GM21381 (cell line): ENCODE results near the gene GAL3ST3.

Experiments
- ATAC-seq: cut with Tn5 transposase; IDR thresholded peaks from one replicate; pipeline ENCODE4 v1.9.1; 2021; ENCODE audit warnings: mild to moderate bottlenecking, moderate library complexity; ENCODE audit not compliant: unreplicated experiment

GAL3ST3 gene

DNA sequence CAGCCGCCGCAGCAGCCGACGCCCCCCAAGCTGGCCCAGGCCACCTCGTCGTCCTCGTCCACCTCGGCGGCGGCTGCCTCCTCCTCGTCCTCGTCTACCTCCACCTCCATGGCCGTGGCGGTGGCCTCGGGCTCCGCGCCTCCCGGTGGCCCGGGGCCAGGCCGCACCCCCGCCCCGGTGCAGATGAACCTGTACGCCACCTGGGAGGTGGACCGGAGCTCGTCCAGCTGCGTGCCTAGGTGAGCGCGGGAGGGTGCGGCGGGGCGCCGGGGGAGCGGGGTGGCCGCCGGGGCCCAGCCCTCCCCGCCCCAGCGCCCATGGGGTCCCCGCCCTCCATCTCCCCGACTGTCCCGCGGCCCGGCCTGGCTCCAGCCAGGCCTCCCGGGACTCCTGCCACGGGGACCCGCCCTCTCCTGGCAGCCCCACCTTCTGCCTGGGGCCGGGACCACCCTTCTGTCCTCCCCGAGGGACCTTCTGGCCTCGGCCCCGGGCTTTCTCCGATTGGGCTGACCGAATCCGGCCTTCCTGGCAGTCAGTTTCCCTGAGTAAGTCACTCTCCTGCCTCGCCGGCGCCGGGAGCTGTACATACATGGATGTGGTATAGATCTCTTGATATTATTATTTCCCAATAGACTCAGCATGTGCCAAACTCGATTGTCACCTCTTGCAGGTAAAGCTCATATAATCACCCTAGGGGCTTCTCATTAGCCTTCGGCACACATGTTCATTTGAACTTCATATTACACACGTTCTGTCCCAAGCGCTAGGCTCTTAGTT, 21.8 kb upstream of the GAL3ST3 start:
- ATAC-seq, result peak; percentile 11

DNA sequence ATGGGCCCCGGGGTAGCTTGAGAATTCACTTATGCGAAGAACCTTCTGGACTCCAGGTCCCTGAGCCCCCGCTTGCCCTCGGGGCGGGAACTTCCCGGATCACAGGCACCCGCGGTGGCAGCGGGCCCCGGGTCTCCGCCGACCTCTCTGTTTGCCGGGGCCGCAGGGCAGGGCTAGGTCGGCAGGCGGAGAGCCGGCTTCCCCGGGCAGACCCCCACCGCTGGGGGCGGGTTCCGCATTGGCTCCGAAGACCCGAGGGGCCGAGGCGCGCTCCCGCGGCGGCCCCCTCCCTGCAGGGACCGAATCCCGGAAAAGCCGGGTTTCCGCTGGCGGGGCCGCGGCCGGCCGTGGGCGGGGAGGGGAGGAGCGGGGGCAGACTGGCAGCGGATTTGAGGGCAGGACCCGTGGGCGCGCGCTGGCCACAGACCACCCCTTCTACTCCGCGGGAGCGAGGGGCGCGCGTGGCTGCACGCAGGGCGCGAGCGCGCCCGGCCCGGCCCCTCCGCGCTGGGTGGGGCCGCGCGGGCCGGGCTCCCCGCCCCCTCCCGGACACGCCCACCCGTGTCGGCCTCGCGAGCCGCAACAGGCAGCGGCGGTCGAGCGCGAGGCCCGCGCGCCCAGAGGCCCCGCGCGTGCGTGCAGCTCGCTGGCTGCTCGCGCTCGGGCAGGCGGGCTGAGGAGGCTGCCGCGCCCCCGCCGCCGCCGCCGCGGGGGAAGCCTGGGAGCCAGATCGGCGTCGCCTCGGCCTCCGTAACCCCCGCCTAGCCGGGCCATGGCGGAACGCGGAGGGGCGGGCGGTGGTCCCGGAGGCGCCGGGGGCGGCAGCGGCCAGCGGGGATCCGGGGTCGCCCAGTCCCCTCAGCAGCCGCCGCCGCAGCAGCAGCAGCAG, 21.0 kb upstream of the GAL3ST3 start, which contains the start of gene PACS1:
Gene PACS1 (plus strand): TSS at position 558 of the 889 bp plus-strand sequence. CDS start 215 bp downstream, at position 773.
- ATAC-seq, result peak; percentile 59

DNA sequence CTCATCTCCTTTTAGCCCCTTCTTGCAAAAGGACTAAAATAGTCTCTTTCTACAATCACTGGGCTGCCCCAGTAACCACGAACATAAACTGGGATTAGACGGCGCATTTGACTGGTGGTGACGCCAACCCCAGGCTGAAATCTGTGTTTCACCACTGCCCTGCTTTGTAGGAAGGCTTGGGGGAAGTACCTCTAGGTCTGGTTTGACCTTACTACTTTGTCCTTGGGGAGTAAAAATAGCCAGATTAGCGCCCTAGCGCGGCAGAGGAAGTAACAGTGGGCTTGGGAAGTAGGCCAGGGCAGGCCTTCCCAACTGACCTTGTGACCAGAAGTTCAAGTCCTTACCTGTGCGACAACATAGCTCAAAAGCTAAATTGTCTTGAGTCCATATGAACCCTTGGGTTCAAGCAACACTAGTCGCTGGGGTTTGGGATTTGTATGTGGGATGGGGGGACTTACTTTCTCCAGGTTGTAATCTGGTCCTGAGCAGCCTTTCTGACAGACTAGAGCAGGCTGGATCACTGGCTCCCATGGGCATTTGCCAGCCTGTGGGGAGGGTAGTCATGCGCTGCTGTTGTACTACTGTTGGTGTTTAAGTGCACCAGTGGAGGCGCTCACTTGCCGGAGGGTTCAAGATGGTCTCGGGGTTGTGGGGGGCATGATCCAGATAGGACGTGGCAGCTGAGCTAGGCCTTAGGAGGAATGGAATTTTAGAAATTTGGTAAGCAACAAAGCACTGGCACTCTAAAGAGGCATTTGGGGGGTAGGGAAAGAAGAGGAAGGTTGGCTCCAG, 20.2 kb upstream of the GAL3ST3 start:
- peak; percentile 14 for ATAC-seq

DNA sequence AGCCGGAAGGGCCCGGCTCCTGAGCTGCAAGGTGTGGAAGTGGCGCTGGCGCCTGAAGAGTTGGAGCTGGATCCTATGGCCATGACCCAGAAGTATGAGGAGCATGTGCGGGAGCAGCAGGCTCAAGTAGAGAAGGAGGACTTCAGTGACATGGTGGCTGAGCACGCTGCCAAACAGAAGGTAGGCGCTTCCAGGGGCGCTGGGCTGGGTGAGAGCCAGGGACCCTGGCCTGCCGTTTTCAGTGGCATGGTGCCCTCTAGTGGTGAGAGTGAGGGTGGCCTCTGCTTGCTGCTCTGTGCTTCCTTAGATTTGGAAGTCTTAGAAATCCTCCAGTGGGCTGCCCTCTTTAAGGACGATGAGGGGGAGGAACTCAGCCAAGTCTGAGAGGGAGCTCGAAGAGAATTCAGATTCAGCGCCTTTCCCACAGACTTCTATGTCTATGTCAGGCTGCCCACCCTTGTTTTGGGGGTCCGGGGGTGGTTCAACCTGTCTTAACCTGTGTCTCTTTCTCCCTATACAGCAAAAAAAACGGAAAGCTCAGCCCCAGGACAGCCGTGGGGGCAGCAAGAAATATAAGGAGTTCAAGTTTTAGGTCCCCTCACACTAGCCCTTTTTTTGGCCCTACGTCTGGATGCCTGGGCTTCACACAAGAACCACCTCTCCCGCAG, 19.3 kb upstream of the GAL3ST3 start:
- no peak for ATAC-seq

DNA sequence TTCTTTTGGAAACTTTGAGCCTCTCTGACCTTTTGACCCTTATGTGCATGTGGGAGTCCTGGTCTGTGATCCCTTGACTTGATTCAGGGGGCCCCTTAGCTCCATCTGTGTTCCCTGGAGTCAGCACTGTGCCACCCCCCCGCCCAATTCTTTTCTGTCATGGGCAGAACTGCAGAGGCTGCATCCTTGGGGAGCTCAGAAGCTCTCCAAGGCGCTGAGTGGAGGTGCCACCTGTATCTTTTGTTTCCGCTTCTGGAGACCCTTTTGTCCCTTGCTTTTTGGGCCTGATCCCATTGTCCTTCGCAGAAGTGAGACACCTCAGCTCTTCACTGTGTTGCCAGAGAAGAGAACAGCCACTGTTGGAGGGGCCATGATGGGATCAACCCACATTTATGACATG, 18.7 kb upstream of the GAL3ST3 start:
- no peak for ATAC-seq

DNA sequence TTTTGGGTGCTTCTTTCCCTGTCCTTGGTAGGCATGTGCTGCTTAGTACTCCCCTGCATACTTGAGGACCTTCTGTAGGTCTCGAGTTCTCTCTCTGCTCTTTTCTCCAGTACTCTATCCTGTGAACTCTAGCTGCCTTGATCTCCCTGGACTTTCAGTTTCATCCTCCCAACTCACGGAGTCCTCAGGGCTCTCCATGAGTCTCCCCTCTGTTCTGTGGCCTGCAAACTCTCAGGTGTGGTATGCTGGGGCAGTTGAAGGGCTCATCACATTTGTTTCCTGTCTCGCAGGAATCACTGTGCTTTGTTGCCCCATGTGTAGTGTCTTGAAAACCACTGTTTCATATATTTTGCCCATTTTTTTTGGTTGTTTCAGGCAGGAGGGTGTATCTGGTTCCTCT, 17.8 kb upstream of the GAL3ST3 start:
- ATAC-seq, result no peak

DNA sequence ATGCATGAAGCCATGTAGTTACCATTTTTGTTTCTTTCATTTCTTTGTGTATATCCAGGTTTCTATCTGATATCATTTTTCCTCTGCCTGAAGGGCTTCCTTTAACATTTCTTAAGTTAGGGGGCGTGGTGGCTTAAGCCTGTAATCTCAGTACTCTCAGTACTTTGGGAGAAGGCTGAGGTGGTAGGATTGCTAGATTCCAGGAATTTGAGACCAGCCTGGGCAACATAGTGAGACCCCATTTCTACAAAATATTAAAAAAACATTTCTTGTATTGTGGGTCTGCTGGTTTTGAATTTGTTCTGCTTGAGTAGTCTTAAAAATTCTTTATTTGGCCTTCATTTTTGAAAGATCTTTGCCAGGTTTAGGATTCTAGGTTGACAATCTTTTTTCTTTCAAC, 15.6 kb upstream of the GAL3ST3 start:
- ATAC-seq, result no peak

DNA sequence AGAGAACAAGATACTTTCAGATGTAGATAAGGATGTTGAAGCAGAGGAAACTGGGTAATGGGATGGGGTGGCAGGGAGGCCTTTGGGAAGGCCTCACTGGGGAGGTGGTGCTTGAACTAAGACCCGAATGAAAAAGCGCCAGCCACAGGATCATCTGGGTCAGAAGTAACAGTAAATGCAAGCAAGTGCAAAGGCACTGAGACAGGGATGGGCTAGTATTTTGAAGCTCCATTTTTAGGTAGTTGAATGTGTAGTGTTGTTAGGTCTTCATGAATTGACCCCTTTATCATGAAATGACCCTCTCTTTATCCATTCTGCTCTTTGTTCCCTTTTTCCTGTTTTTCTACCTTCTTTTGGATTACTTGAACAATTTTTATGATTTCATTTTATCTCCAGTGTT, 14.9 kb upstream of the GAL3ST3 start:
- no peak for ATAC-seq

DNA sequence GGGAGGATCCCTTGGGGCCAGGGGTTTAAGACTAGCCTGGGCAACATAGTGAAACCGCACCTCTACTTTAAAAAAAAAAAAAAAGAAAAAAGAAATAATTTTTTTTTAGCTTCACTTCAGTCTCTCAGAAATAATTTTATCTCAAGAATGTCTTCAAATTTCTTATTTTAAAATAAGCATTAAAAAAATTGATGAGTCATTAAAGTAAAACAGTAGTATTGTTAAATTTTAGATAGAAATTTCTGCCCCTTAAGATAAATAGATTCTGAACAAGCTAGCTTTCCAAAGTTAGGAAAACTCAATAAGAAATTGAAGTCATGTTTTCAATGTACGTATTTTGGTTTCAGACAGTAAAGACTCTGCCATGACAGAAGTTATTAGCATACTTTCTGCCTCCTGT, 13.4 kb upstream of the GAL3ST3 start:
- no peak for ATAC-seq

DNA sequence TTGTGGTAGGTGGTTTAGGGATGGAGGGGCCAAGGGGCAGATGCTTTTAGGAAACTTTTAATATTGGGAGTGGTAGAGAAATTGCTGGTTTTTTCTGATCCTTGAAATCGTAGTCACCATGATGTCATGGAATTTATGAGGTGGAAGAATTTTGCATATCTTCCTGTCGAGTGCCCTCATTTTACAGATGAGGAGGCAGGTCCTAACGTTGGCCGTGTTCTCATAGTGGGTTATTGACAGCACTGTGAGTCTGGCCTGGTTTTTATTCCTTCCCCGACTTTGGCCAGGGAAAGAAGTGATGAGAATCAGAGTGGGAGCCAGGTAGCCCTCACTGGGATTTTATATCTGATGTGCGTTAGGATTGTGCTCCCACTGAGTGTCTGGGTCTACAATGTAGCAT, 12.3 kb upstream of the GAL3ST3 start:
- no peak for ATAC-seq

DNA sequence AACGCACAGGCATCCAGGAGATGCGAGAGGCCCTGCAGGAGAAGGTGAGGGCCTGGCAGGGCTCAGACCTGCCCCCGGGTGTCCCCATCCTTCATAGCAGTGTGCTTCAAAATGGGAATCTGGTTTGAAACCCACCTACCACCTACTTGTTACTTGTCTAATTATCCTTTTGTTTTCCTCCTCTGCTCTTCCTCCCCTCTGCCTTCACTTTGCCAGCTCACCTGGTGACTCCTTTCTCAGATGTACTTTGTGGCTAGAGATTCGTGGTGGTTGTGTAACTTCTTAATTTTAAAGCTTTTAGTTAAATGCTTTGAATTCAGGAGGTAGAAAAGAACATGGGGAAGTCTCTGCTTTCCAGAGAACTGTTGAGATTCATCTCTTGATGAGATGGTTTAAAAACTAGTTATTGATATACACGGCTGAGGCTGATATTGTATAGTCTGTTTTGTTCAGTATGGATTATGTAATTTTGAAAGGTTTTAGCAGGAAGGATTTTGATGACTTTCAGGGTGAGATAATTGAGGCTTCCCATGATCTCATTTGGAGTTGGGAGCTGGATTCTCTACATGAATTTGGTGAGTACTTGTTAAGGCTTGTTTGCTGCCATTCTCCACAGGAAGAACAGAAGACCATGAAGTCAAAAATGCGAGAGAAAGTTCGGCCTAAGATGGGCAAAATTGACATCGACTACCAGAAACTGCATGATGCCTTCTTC, 11.2 kb upstream of the GAL3ST3 start:
- no peak for ATAC-seq

DNA sequence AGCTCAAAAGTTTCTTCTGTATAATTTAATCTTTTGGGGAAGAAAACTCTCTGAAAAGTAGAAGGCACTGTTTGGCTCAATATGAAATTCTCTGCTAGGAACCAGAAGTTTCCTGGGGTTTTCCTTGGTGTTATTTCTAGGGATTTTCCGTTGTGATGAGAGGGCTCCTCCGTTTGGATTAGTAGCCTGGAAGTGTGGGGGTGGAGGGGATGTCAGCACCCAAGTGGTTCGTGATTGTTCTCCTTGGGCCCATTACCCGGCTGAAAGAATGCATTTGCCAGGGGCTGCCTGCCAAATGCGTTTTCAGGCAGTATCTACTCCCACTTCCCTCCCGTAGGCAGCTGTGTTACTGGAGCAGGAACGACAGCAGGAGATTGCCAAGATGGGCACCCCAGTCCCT, 7.5 kb upstream of the GAL3ST3 start:
- no peak for ATAC-seq

DNA sequence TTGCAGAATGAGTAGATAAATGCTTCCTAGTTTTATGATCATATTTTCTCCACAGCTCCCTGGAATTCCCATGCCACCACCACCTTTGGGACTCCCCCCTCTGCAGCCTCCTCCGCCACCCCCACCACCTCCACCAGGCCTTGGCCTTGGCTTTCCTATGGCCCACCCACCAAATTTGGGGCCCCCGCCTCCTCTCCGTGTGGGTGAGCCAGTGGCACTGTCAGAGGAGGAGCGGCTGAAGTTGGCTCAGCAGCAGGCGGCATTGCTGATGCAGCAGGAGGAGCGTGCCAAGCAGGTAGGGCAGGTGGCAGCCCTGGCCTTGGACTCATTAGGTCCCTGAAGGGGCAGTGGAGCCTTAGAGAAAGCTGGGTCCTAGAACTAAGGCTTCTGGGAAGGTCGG, 6.1 kb upstream of the GAL3ST3 start:
- no peak for ATAC-seq

DNA sequence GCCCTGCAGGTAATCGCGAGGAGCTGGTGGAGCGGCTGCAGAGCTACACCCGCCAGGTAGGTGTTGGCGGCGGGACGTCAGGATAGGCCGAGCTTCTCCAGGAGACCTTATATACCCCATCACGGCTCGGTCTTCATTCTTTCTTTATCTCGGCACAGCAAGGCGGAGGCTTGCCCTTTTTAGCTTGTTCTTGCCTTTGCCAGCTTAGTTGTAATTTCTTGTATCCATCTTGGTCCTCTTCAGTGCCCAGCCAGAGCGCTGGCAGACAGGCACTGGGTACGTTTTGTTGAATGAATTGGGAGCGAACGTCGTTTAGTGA, 3.7 kb upstream of the GAL3ST3 start:
- no peak for ATAC-seq

DNA sequence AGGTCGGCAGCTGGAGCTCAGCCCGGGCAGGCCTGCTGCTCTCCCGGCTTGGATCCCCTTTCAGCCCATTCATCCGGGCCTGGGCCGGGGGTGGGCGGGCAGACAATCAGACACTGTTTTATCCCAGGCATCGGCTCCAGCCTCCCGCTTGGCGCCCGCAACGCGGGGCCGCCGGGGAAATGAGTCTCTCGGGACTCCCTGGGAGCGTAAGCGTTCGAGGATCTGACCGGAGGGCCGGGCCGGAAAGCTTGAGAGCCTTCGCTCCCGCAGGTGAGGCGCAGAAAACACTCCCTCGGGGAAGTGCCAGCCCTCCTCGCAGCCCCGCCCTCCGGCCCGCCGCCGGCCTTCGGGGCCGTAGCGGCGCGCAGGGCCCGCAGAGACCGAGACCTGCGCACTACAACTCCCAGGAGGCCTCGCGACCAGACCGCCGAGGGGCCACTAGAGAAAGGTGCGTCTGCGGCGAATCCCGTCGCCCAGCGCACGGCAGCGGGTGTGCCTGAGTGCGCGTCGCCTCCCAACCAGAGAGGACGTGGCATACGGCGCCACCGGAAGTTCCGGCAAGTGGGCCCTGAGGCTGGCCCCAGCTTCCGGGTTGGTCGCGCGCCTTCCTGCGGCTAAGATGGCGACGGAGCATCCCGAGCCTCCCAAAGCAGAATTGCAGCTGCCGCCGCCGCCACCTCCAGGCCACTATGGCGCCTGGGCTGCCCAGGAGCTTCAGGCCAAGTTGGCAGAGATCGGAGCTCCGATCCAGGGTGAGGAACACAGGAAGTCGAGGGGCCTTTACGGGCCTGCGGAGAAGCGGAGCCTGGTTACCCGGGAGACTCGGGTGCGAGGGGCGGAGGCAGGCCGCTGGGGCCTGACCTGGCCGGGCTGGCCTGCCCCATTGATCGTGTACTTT, 3.1 kb upstream of the GAL3ST3 start, which contains the start of gene SF3B2:
Gene SF3B2 (plus strand): TSS at position 599 of the 898 bp plus-strand sequence. CDS start 21 bp downstream, at position 620.
- ATAC-seq, result peak; percentile 90

DNA sequence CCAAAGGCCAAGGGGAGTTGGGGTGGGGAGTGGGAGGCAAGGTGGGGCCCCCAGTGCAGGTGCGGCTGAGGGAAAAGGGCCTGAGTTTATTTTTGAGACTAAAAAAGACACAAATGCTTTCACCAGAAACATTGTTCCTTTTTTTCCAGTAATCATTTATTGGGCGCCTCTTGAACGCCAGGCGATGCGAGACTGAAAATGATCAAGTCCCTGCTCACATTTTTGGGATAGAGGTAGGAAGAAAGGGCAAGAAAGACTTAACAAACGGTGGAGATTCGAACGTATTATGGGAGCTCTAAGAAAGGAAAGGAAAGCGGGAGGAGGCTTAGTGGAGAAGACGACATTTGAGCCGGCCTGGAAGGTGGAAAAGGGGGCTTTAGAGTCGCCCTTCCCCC, 2.4 kb upstream of the GAL3ST3 start:
- ATAC-seq, result no peak

DNA sequence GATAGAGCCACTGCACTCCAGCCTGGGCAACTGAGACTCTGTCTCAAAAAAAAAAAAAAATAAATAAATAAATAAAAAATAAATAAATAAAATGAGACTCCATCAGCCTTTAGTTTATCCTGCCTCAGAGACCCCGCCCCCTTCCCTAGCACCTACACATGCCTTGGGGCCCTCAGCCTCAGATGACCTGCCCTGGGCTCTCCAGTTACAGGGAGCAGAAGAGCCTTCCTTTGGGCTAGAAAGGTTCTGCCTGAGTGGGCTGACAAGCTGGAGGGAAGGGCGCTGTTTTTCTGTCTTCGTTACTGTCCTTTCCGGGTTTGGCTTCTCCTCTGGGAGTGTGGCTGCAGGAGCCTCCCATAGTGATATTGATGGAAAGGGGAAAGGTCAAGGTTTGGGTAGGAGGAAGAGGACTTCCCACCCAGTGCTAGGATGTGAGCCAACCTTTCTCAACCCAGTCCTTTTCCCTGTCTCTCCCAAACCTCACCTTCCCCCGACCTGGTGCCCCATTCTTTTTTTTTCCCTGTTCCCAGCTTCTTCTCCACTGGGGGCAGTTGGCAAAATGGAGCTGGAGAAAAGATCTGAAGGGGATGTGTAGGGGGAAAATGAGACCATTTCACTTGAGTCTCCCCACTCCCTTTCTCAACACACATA, 1.7 kb upstream of the GAL3ST3 start:
- no peak for ATAC-seq

DNA sequence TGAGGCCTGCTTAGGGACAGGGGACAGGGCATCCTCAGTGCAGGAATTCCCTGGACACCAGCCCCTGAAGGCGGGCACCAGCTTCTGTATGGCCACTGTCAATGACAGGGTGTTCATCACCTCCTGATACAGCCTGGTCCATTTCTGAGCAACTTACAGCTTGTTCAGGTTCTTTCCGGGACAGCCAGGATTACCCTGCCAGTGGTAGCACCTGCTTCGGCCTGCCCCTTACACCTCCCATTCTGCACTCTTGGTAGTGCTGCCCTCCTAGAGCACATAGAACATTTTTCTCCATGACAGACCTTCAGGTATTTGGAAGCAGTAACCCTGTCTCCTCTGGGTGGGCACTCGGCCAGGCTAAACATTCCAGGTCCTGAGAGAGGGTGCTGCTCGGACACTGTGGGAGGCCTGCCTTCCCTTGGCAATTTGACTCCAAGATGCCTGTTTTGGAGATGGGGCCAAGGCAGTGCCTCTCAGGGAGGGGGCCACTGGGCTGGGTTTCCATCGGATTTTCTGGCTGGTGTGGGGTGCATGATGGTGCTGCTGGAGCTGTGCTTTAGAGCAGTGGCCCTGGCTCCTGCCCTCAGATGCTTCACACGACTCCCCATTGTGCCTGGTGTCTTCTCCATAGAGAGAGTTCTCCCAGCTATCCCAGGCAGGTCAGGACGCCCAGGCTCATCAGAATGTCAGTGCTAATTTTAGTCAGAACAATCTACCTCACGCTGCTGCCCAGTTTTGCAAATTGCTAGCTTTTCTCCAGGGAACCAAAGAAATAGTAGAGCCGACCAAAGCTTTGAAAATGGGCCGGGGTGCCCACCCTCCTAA, 1.2 kb downstream of the GAL3ST3 start:
- no peak for ATAC-seq
